Measurements from ENCODE around the gene GRPEL2. TPM values are rescaled to one million over a fixed set of nuclear protein-coding genes. Genes with fewer than 3 reads are reported as not detected.

GRPEL2 gene, protein sequence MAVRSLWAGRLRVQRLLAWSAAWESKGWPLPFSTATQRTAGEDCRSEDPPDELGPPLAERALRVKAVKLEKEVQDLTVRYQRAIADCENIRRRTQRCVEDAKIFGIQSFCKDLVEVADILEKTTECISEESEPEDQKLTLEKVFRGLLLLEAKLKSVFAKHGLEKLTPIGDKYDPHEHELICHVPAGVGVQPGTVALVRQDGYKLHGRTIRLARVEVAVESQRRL
- total RNA-seq (2022) = 69.5 and 86.6 TPM in 2 replicates
- percentile 98 among the genes with signal in this experiment for Bru-seq, nascent RNA
- BruChase-seq, experiment 1, labeled RNA remaining after a 6-hour chase = percentile 93 among the genes with signal in this experiment
- BruChase-seq, experiment 2, labeled RNA remaining after a 2-hour chase = percentile 100 among the genes with signal in this experiment
- long read RNA-seq, full-length matches to known transcripts = 76 of 98 reads
- long read RNA-seq, partial matches to known transcripts = 19 of 98 reads
- long read RNA-seq, other reads (novel, unspliced or antisense) = 3 of 98 reads

DNA sequence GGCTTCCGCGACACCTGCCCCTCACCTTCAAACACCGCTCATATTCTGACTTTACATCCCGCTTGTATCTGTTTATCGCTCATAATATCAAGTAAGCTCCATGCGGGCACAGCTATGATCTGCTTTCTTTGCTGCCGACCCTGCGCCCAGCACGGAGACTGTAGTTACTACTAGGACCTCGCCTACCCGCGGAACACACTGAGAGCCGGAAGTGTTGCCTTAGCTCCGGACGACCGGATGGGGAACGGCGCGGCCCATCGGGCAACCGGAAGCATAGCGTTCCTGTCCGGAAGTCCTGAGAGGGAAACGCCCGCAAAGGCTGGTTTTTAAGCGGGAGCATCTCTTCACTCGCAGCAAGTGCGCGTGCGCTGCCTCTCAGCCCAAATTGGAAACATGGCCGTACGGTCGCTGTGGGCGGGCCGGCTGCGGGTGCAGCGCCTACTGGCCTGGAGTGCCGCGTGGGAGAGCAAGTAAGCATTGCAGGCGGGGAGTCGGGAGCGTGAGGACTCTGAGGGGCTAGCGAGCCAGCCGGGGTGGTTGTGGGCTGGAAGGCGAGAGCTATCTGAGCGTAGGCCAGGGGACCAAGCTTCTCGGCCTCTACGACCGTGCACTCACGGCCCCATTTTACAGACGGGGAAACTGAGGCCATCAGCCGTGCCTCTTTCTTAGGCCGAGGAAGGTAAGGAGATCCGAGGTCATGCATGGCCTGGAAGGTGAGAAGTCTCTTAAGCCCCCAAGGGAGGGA lies at the start of gene GRPEL2:
GRPEL2 (plus strand) TSS at position 353 of the 745 bp plus-strand sequence; CDS start at position 394, 41 bp downstream.
- no TSS peak for BruUV-seq (replicated peaks)
- no peaks in the 10 kb centered on the region for H3K9me3 Mint-ChIP-seq (ENCODE audit: unreplicated experiment)
- intact Hi-C loops (cut with micrococcal nuclease) = loop anchor here (2.0 kb wide), 1 partner anchor 29 kb away; no protein-coding TSS in a partner anchor
- TF ChIP-seq, protein P1, sequence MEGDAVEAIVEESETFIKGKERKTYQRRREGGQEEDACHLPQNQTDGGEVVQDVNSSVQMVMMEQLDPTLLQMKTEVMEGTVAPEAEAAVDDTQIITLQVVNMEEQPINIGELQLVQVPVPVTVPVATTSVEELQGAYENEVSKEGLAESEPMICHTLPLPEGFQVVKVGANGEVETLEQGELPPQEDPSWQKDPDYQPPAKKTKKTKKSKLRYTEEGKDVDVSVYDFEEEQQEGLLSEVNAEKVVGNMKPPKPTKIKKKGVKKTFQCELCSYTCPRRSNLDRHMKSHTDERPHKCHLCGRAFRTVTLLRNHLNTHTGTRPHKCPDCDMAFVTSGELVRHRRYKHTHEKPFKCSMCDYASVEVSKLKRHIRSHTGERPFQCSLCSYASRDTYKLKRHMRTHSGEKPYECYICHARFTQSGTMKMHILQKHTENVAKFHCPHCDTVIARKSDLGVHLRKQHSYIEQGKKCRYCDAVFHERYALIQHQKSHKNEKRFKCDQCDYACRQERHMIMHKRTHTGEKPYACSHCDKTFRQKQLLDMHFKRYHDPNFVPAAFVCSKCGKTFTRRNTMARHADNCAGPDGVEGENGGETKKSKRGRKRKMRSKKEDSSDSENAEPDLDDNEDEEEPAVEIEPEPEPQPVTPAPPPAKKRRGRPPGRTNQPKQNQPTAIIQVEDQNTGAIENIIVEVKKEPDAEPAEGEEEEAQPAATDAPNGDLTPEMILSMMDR (IDR thresholded peaks at IDR 0.05; ENCODE audit: unreplicated experiment) = no peak
- ChIA-PET POLR2A (interaction anchor here (0.6 to 7.4 kb wide), 45 partner anchors 12 to 677 kb away, joined by 3 to 213 read pairs (median 5); partner anchors contain the start of genes AFAP1L1, ARHGEF37, CSNK1A1 and PCYOX1L), CTCF (interaction anchor here (0.6 to 46.8 kb wide), 14 partner anchors 10 to 317 kb away, joined by 3 to 1231 read pairs (median 4); partner anchors contain the start of gene PCYOX1L)
- H3K27me3 Mint-ChIP-seq (ENCODE audit: insufficient read depth, unreplicated experiment) = no peaks in the 10 kb centered on the region
- H3K4me1 Mint-ChIP-seq (ENCODE audit: insufficient read depth, unreplicated experiment) = peaks cover 22% of the 10 kb centered on the region
- peak within 1 kb of the TSS; percentile 96 for H3K4me3 Mint-ChIP-seq (ENCODE audit: unreplicated experiment)
- peak within 1 kb of the TSS; percentile 94 for H3K27ac Mint-ChIP-seq (ENCODE audit: low read depth, unreplicated experiment)
- peak; percentile 99 for DNase-seq (ENCODE audit: unreplicated experiment)
- H3K36me3 Mint-ChIP-seq (ENCODE audit: insufficient read depth, unreplicated experiment) = peaks cover 33% of the 10 kb centered on the region

DNA sequence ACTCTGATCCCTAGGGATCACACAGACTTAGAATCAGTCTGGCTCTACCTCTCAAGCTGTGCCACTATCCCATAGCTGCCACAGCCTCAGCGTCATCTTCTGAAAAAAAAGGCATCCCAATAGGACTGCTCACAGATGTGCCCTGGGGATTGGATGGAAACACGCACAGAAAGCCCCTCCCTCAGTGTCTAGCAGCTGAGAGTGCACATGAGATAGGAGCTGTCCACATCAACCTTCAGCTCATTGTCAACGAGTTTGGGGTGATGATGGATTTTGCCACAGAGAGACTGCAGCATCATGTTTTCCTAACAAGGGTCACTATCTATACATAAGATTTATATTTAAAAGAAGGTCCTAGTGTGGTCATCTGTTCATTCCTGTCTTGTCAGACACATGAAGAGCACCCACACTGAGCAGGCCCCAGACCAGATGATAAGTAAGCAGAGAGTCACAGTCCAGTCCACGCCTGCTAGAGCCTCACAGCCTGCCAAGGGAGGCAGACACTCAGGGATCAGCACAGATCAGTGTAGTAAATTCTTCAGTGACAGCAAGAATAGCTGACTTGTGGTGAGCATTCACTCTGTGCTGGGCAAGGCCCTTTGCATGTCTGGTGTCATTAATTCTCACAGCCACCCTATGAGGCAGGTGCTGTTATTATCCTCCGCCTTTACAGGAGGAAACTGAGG lies 47.8 kb upstream of the GRPEL2 start:
- no peak overlapping the region for H3K27ac Mint-ChIP-seq (ENCODE audit: low read depth, unreplicated experiment)
- POLR2A ChIA-PET = interaction anchor here (0.6 to 3.3 kb wide), 6 partner anchors 11 to 265 kb away, joined by 3 to 18 read pairs (median 4); partner anchors contain the start of gene GRPEL2
- H3K9me3 Mint-ChIP-seq (ENCODE audit: unreplicated experiment) = no peaks in the 10 kb centered on the region
- H3K4me3 Mint-ChIP-seq (ENCODE audit: unreplicated experiment) = no peak overlapping the region
- CTCF ChIA-PET = interaction anchor here (0.5 to 4.6 kb wide), 11 partner anchors 10 to 295 kb away, joined by 3 to 18 read pairs (median 4); no protein-coding TSS in a partner anchor
- peaks cover 9% of the 10 kb centered on the region for H3K4me1 Mint-ChIP-seq (ENCODE audit: insufficient read depth, unreplicated experiment)
- no peaks in the 10 kb centered on the region for H3K27me3 Mint-ChIP-seq (ENCODE audit: insufficient read depth, unreplicated experiment)
- TF ChIP-seq, protein P1 (IDR thresholded peaks at IDR 0.05; ENCODE audit: unreplicated experiment) = no peak
- intact Hi-C loops (cut with micrococcal nuclease) = no loop called here
- no peak for DNase-seq (ENCODE audit: unreplicated experiment)
- no TSS peak for BruUV-seq (replicated peaks)
- H3K36me3 Mint-ChIP-seq (ENCODE audit: insufficient read depth, unreplicated experiment) = peaks cover 5% of the 10 kb centered on the region

DNA sequence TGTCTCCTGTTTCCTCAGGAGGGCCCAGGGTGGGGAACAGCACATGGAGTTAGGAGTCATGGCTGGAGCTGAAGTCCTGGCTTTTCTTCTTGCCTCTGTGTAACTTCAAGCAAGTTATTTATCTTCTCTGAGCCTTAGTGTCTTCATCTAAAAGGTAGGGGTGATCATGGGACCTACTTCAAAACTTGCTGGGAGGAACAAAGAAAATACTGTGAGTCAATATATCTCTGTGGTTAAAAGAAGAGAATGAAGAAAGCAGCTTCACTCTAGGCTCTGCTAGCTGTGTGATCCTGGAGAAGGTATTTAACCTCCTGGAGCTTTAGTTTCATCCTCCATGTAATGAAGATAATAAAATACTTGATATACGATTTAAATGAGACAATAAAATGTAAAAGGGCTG lies 47.1 kb upstream of the GRPEL2 start:
- intact Hi-C loops (cut with micrococcal nuclease) = no loop called here
- no peaks in the 10 kb centered on the region for H3K27me3 Mint-ChIP-seq (ENCODE audit: insufficient read depth, unreplicated experiment)
- H3K9me3 Mint-ChIP-seq (ENCODE audit: unreplicated experiment) = no peaks in the 10 kb centered on the region
- peaks cover 6% of the 10 kb centered on the region for H3K36me3 Mint-ChIP-seq (ENCODE audit: insufficient read depth, unreplicated experiment)
- DNase-seq (ENCODE audit: unreplicated experiment) = no peak
- POLR2A ChIA-PET = interaction anchor here (1.1 to 3.3 kb wide), 2 partner anchors 11 to 47 kb away, joined by 6 to 18 read pairs; partner anchors contain the start of gene GRPEL2
- no peak overlapping the region for H3K4me3 Mint-ChIP-seq (ENCODE audit: unreplicated experiment)
- CTCF ChIA-PET = interaction anchor here (0.6 to 4.6 kb wide), 11 partner anchors 9 to 992 kb away, joined by 3 to 18 read pairs (median 6); no protein-coding TSS in a partner anchor
- H3K27ac Mint-ChIP-seq (ENCODE audit: low read depth, unreplicated experiment) = peak overlapping the region; percentile 37
- TF ChIP-seq, protein P1 (IDR thresholded peaks at IDR 0.05; ENCODE audit: unreplicated experiment) = no peak
- H3K4me1 Mint-ChIP-seq (ENCODE audit: insufficient read depth, unreplicated experiment) = peaks cover 9% of the 10 kb centered on the region
- no TSS peak for BruUV-seq (replicated peaks)

Measured in MCF 10A (cell line).